HG03103 (cell line): ENCODE measurements around the gene C19orf85.
"Not testable (repeated sequence)": the region's sequence is repeated elsewhere in the genome, so short reads cannot be mapped to it uniquely, and the experiment has no call there.

Experiments used
- ATAC-seq: cut with Tn5 transposase; IDR thresholded peaks from one replicate; pipeline ENCODE4 v1.9.1; 2021; ENCODE audit warnings: low read depth; ENCODE audit not compliant: unreplicated experiment

Gene C19orf85

DNA sequence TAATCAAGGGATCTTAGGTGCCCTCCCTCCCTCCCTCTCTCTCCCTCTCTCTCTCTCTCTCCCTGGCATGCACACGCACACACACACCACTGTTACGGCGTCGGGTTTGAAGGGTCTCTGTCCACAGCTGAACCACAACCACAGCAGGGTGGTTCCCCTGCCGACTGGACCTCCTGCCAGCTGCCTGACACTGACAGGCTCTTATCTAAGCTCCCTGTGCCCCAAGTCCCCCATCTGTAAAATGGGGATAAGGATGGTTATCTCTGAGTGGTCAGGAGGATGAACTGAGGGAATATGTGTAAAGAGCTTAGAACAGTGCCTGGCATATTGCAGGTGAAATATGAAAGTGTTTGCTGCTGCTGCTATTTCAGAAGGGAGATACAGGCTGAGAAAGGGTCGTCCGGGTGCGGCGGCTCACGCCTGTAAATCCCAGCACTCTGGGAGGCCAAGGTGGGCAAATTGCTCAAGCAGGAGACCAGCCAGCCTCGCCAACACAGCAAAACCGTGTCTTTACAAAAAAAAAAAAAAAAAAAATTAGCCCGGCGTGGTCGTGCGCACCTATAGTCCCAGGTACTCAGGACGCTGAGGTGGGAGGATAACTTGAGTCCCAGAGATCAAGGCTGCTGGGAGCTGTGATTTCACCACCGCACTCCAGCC, 20.6 kb downstream of the C19orf85 start:
- no peak for ATAC-seq

DNA sequence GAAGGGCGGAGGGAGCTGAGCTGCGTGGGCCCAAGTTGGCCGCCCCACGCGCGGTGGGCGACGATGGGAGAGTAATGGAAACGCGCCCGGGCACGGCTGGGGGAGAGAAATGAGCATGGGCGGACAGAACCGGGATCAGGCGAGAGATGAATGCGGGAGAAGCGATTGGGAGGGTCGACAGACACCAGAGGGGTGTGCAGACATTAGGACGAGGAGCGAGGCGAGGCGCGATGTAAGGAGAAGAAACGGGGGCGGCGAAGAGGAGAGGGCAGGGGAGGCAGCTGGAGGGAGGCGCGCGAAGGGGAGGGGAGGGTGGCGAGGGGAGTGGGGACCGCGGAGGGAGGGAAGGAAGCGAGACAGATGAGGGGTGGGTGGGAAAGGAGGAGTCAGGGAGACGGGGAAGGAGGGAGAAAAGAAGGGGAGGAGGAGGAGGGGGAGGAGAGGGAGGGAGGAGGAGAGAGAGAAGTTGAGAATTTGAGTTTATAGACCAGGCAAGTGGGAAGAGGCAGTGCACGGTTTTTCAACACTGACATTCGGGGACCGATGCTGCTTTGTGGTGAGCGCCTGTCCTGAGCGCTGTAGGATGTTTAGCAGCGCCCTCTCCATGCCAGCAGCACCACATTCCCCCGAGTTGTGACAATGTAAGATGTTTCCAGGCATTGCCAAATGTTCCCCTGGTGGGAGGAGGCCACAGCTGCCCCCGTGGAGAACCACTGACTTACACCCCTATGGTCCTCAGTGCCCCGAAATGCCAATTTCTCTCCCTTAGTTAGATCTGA, 21.3 kb downstream of the C19orf85 start, which contains the start of gene SHISA7:
Gene SHISA7 (minus strand): TSS at position 256 of the 779 bp plus-strand sequence. CDS start 437 bp downstream, outside the sequence.
- ATAC-seq = no peak

DNA sequence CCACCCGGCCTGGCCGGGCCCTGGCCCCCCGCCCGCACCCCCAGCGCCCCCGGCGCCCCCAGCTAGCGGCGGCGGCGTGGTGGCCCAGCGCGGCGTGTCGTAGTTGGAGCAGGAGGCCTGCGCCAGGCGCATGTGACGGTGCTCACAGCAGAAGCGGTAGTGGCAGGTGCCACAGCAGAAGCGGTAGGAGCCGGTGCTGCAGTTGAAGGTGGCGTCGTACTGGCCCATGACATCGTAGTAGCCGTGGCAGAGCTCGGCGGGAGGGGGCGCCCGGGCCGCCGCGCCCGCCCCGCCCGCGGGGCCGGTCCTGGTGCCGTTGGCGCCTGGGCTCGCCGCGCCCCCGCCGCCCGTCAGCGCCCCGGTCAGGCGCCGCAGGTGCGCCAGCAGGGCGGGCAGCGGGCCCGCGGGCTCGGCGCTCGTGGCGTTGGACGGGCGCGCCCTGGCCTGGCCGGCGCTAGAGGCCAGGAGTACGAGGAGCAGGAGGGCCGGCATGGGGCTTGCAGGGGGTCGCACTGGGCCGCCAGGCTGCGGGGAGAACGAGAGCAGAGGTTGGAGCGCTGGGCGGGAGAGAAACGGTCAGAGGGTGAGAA, 22.1 kb downstream of the C19orf85 start:
- ATAC-seq = no peak

DNA sequence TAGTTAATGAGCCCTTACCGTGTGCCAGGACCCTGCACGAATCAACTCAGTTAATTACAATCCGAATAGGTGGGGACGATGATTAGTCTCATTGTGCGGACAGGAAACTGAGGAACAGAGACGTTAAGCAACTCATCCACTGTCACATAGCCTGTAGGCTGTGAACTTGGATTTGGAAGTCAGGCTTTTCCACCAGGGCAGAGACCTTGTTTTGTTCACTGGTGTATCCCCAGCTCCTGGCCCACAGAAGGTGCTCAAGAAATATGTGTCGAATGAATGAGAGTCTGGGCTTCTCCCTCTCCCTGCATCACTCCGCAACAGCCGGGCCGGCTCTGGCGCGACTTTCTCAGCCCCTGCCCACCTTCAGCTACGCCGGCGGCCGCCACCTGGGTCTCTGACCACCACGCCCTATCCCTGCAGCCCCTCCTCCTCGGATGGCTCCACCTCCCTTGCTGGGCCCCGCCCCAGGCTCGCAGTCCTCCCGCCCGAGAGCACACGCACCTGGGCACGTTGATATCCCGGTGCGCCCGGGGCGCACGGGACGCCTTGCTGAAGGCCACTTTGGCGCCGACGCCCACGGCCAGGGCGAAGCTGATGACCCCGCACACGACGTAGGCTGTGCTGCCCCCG, 22.7 kb downstream of the C19orf85 start:
- ATAC-seq = no peak

DNA sequence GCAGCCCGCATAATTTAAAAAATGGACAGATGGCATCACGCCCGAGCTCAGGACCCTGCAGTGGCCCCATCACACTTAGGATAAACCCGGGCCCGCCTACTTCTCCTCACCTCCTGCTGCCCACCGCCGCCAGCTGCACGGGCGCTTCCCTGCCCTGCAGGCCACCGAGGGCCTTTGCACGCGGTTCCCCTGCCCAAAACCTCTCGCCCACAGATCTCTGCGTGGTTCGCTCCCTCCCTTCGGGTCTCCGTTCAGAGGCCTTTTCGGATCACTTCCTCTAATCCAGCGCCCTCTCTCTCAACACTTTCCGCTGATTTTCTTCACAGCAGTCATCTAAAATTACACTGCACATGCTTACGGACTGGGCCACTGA, 23.2 kb downstream of the C19orf85 start:
- no peak for ATAC-seq

DNA sequence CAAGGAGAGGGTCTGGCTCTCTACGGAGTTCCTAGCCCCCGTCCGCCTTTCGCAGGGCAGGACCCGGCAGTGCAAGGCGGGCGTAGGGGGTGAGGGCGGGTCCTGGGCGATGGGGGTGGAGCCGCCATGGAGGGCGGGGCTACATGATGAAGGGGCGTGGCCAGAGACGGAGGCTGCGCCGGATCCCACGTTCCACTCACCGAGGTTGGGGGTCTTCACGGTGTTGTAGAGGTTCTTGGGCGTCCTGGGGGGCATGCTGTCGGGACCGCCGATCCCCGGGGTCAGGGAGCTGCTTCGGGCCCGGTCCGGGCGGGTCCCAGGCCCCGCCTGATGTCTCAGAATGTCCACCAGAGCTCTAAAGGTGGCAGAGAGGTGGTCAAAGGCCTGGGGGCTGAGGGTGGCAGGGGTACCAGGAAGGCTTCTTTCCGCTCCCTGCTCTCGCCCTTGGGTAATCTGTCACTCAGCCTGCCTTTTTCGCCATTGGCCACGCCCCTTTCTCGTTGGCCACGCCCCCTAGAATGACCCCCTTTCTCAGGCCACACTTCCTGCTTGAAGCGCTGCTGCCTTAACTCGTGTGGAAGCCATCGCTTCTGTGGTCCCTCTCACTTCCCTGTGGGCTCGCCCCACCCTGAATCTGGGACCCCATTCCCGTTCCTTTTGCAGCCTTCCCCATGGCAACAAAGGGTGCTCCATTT, 24.0 kb downstream of the C19orf85 start:
- ATAC-seq = no peak

DNA sequence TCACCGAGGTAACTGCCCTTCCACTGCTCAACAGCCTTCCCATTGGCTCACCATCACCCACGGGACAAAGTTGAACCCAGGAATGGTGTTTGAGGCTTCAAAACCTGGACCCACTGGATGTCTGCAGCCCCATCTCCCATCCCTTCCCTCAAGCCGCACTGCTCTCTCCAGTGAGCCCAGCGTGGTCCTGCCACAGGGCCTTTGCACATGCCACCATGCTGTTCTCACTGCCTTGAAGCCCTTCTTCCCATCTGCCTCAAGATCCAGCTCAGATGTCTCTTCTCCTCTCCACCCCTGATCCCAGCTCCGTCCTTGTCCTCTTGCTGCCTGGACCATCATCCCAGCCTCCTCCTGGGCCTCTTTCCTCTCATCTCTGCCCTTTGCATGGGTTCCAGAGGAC, 25.5 kb downstream of the C19orf85 start:
- ATAC-seq = no peak

DNA sequence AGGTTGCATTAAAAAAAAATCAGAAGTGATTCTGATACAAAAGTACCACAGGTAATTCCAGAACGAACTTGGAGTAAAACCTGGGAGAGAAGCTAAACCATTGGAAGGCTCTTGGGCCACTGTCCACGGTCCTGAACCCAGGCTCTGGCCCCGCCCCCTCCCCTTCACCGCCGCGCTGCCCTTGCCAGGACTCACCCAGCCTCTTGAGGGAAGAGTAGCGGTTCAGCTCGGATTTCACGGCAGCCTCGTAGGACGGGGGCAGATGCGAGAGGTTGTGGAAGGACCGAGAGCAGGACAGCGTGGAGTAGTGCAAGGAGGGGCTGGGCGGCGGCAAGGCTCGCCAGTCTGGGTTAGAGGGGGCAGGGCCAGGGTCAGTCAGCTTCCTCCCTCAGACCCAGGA, 27.1 kb downstream of the C19orf85 start:
- ATAC-seq = no peak

DNA sequence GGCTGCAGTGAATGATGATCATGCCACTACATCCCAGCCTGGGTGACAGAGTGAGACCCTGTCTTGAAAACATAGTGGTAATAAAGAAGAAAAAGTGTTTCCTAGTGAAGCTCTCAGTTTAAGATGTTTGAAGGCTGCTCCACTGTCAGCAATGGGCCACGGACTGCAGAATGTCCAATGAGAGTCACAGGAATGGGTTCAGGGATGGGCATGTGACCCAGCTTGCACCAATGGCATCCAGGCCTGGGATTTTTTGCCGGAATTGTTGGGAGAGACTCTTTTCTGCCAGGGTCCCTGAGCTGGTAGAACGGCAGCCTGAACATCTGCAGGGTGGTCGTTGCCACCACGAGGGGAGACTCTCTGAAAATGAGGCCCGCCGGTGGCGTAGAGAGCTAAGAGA, 27.7 kb downstream of the C19orf85 start:
- no peak for ATAC-seq

DNA sequence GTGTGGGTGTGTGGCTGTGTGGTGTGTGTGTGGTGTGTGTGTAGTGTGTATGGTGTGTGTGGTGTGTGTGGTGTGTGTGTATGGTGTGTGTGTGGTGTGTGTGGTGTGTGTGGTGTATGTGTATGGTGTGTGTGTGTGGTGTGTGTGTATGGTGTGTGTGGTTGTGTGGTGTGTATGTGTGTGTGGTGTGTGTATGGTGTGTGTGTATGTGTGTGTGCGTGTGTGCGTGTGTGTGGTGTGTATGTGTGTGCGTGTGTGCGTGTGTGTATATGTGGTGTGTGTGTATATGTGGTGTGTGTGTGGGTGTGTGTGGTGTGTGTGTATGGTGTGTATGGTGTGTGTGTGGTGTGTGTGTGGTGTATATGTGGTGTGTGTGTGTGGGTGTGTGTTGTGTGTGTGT, 29.5 kb downstream of the C19orf85 start:
- ATAC-seq = no peak

DNA sequence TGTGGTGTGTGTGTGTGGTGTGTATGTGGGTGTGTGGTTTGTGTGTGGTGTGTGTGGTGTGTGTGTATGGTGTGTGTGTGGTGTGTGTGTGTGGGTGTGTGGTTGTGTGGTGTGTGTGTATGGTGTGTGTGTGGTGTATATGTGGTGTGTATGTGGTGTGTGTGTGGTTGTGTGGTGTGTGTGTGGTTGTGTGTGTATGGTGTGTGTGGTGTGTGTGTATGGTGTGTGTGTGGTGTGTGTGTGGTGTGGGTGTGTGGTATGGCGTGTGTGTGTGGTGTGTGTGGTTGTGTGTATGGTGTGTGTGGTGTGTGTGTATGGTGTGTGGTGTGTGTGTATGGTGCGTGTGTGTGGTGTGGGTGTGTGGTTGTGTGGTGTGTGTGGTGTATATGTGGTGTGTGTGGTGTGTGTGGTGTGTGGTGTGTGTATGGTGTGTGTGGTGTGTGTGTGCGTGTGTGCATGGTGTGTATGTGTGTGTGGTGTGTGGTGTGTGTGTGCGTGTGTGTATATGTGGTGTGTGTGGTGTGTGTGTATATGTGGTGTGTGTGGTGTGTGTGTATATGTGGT, 30.1 kb downstream of the C19orf85 start:
- no peak for ATAC-seq

DNA sequence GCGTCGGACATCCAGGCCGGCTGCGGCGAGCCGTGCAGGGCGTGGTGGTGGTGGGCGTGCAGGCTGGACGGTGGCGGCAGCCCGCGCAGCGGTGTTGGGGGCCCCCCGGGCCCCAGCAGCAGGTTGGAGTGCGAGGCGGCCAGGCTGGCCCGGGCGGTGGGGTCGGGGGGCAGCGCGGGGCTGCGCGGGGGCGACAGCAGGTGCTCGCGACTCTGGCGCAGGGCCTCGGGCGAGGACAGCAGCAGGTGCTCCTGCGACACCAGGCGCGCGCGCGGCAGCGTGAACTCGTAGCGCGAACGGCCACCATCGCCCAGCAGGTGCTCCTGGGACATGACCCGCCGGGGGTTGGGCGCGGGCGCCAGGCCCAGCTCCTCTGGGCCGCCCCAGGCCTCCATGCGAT, 31.3 kb downstream of the C19orf85 start:
- ATAC-seq = no peak

DNA sequence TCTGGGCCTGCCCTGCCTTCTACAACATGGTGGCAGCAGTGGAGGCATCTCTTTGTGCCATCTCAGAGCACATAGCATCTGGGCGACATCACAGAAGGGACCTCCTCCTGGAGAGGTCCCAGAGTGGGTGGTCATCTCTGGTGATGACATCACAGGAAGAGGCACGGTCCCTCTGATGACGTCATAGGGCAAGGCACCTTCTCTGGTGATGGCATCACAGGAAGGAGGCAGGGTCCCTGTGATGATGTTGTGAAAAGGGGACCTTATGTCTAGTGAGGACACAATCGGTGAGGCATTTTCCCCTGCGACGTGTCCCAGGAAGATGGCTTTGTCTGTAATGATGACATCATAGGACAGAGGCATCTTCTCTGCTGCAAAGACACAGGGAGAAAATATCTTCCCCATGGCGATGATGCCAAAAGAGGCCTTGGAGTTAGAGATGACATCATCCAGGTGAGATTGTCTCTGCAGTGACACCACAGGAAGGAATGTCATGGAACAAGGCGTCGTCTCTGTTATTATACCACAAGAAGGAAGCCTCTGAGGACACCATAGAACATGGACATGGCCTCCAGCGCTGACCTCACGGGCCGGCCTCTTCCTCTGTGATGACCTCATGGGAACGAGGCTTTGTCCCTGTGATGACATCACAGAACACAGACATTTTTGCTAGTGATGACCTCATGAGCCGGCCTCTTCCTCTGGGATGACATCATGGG, 32.2 kb downstream of the C19orf85 start:
- ATAC-seq = no peak

DNA sequence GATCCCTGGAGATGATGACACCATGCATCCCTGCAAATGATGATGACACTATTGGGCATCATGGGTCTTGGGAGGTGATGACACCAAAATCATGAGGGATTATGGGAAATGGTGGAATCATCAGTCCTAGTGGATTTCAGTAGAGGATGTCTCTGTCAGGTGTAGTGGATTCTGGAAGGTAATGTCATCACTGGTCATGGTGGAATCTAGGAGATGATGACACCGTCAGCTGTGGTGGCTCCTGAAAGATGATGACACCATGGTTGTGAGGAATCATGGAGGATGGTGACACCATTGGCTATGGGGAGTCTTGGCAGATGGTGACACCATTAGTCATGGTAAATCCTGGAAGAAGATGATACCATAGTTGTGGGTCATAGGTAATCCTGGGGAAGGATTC, 33.4 kb downstream of the C19orf85 start:
- ATAC-seq = no peak

DNA sequence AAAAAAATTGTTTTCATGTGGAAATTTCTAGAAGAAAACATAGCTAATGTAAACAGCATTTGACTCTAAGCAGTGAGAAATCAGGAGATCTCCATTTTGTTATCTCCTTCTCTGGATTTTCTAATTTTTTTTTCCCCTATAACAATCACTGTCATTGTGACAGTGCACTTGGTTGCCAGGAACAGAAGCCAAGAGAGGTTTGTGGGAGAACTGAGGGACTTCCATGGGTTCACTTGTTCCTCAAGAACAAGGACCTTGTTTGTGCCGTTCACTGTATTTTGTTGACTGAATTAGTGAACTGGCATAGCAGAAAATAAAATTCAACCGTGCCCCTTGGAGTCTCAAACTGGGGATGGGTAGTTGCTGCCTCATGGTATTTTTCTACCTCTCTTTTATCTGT, 38.5 kb downstream of the C19orf85 start:
- no peak for ATAC-seq

DNA sequence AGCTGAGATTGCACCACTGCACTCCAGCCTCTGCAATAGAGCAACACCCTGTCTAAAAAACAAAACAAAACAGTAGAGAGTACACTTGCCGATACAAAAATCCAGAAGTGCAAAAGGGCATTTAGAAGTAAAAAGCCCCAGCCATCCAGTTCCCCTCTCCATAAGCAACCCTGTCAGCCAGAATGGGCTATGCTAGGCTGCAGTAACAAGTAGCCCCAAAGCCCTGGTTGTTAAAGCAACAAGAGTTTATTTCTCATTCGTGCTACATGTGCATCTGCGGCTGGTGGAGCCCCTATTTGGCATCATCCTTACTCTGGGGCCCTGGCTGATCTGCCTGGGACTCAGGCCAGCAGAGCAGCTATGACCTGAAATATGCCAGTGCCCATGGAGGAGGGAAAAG, 40.0 kb downstream of the C19orf85 start:
- no peak for ATAC-seq

DNA sequence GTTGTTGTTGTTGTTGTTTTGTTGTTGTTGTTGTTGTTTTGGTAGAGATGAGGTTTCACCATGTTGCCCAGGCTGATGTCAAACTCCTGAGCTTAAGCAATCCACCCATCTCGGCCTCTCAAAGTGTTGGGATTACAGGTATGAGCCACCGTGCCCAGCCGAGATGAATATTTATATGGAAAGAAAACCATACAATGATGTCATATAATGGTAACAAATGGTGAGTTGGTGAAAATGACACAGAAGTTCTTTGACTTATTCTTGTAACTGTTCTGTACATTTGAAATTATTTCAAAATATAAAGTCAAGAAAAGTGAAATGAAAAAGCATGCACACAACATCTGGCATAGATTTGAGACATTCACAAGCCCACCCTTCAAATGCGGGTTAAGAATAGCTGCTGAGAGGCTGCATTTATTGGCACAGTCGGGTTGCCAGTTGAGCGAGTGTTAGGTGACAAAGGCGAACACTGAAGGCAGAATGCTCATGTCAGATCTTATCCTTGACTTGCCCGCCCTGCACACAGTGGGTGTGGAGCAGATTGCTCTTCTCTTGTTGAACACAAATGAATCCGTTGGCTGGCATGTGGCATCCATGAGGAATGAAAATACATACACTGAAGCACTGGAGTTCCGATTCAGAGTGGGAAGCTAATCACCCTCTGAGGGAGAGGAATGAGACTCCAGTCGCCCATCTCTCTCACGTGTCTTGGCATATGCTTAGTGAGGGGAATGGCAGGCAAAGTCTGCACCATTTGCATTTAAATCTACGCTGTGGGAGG, 41.1 kb downstream of the C19orf85 start:
- no peak for ATAC-seq

DNA sequence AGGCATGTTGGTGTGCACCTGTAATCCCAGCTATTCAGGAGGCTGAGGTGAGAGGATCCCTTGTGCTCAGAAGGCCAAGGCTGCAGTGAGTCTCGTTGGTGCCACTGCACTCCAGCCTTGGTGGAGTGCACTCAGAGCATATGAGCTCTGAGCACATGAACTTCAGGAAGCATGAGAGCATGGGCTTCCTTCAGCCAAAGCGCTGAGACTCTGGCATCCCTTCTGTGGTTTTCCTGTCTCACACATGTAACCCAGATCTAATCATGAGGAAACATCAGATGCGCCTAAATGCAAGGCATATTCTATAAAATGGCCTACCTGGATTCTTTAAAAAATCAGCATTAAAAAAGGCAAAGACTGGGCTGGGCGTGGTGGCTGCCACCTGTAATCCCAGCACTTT, 43.3 kb downstream of the C19orf85 start:
- not testable (repeated sequence) for ATAC-seq

DNA sequence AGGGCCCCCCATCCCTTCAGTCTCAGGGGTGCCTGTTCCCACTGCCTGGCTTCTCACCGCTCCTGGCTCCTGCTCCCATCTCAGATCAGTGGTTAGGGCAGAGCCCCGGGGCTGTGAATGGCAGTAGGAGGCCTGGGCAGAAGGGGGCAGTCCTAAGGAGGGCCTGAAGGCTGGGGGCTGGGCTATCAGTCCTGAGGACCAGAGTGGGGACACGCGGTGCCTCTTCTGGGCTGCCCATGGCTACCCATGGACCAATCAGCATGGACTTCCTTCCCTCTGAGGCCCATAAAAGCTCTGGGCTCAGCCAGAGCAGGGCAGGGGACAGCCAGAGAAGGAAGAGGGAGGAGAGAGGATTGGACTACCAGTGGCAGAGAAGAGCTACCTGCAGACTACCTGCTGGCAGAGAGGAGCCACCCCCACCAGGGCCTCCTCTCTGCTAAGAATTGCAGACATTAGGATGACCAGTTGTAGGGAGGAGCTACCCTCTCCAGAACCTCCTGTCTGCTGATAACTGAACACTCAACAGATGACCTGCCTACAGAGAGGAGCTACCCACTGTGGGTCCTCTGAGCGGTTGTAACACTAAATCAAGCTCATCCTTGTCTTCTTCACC, 44.8 kb downstream of the C19orf85 start:
- no peak for ATAC-seq
